Type B pancreatic cell (in vitro differentiated cells): ENCODE results near the gene PON2. TPM values are rescaled to one million over a fixed set of nuclear protein-coding genes. Genes with fewer than 3 reads are reported as not detected.

Experiments used
- DNase-seq: peaks from one replicate; pipeline ENCODE4 v3.0.0; 2021; ENCODE audit warnings: mixed read lengths; ENCODE audit not compliant: unreplicated experiment; ENCODE audit errors: extremely low spot score
- H3K27ac Mint-ChIP-seq: 2 replicates; pipeline ENCODE4 v1.8.0; 2021; ENCODE audit warnings: mild to moderate bottlenecking, mixed read lengths
- H3K27me3 Mint-ChIP-seq: 2 replicates; pipeline ENCODE4 v1.8.0; 2021; ENCODE audit warnings: mixed read lengths
- H3K36me3 Mint-ChIP-seq: 2 replicates; pipeline ENCODE4 v1.8.0; 2021; ENCODE audit warnings: mixed read lengths
- H3K4me1 Mint-ChIP-seq: one replicate; pipeline ENCODE4 v1.8.0; 2021; ENCODE audit warnings: mixed read lengths; ENCODE audit not compliant: unreplicated experiment
- H3K4me3 Mint-ChIP-seq: 2 replicates; pipeline ENCODE4 v1.8.0; 2021; ENCODE audit warnings: mild to moderate bottlenecking, mixed read lengths
- H3K9me3 Mint-ChIP-seq: 2 replicates; pipeline ENCODE4 v1.8.0; 2021; ENCODE audit warnings: mixed read lengths
- CTCF ChIP-seq: fragments of 200-600 bp; sonication (generic); conservative IDR thresholded peaks from 2 replicates; pipeline ENCODE4 v1.5.0; 2021; ENCODE audit warnings: antibody characterized with exemption, mild to moderate bottlenecking
- total RNA-seq: library from RNA; stranded (reverse); gene quantifications from 2 replicates; pipeline ENCODE4 v1.2.1, GENCODE V29; 2021; ENCODE audit warnings: low replicate concordance

The PON2 gene
- total RNA-seq, 1 donor from 2014 or later: 79.2 TPM

GRCh38 chr7:95457947-95458346 lies 23.1 kb upstream of the PON2 start:
- H3K9me3 Mint-ChIP-seq: peaks cover 21% of the 10 kb centered on the region

DNA sequence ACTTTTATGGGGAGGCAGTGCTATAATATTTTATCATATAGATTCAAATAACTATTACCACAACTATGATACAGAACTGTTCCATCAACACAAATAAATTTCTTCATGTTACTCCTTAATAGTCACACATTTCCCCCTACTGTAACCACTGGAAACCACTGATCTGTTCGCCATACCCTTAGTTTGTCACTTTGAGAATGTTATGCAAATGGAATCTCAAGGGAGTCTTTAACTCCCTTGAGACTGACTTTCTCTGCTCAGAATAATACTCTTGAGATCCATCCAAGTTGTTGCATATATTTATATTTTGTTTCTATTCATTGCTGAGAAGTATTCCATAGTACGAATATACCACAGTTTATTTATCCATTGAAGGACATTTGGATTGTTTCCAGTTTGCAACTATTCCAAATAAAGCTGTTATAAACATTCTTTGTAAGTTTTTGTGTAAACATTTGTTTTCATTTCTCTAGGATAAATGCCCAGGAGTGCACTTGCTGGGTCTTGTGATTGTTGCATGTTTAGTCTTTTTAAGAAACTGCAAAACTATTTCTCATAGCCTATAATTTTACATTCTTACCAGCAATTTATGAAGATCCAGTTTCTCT lies 19.7 kb upstream of the PON2 start:
- no peak overlapping the region for H3K4me3 Mint-ChIP-seq
- no peaks in the 10 kb centered on the region for H3K27me3 Mint-ChIP-seq
- peaks cover 12% of the 10 kb centered on the region for H3K4me1 Mint-ChIP-seq
- H3K27ac Mint-ChIP-seq: no peak overlapping the region
- H3K9me3 Mint-ChIP-seq: peaks cover 6% of the 10 kb centered on the region
- DNase-seq: no peak
- no peaks in the 10 kb centered on the region for H3K36me3 Mint-ChIP-seq
- TF ChIP-seq CTCF: no peak

More at GRCh38 chr7:95457947-95458346, 23.1 kb upstream of the PON2 start:
- no peaks in the 10 kb centered on the region for H3K27me3 Mint-ChIP-seq
- H3K4me1 Mint-ChIP-seq: peaks cover under 1% of the 10 kb centered on the region
- no peak for DNase-seq
- no peaks in the 10 kb centered on the region for H3K36me3 Mint-ChIP-seq
- no peak overlapping the region for H3K27ac Mint-ChIP-seq
- TF ChIP-seq CTCF: no peak
- no peak overlapping the region for H3K4me3 Mint-ChIP-seq

GRCh38 chr7:95446618-95447017 lies 11.8 kb upstream of the PON2 start:
- TF ChIP-seq CTCF: no peak
- Mint-ChIP-seq H3K27ac (no peak overlapping the region), H3K9me3 (no peaks in the 10 kb centered on the region), H3K36me3 (no peaks in the 10 kb centered on the region), H3K4me3 (no peak overlapping the region), H3K27me3 (no peaks in the 10 kb centered on the region), H3K4me1 (no peaks in the 10 kb centered on the region)
- DNase-seq: no peak

DNA sequence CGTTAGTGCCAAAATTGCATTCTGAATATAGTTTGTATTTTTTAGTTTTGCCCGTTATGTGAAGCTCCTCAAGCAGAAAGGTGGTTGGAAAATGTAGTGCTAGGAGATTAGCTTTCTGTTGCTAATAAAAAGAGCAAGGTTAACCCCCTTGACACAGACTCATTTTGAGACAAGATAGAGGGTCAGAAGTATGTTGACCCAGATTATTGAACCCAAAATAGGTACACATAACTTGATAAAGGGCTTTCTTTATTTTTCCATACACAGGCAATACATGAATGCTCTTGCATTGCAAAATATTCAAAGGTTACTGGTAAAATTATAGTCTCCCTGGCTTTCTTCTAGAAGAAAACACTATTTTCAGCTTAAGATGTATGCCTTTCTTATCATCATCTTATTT lies 10.0 kb upstream of the PON2 start:
- Mint-ChIP-seq H3K27ac (no peak overlapping the region), H3K27me3 (no peaks in the 10 kb centered on the region), H3K36me3 (no peaks in the 10 kb centered on the region), H3K4me1 (peaks cover 13% of the 10 kb centered on the region), H3K9me3 (no peaks in the 10 kb centered on the region), H3K4me3 (no peak overlapping the region)
- no peak for DNase-seq
- TF ChIP-seq CTCF: no peak

DNA sequence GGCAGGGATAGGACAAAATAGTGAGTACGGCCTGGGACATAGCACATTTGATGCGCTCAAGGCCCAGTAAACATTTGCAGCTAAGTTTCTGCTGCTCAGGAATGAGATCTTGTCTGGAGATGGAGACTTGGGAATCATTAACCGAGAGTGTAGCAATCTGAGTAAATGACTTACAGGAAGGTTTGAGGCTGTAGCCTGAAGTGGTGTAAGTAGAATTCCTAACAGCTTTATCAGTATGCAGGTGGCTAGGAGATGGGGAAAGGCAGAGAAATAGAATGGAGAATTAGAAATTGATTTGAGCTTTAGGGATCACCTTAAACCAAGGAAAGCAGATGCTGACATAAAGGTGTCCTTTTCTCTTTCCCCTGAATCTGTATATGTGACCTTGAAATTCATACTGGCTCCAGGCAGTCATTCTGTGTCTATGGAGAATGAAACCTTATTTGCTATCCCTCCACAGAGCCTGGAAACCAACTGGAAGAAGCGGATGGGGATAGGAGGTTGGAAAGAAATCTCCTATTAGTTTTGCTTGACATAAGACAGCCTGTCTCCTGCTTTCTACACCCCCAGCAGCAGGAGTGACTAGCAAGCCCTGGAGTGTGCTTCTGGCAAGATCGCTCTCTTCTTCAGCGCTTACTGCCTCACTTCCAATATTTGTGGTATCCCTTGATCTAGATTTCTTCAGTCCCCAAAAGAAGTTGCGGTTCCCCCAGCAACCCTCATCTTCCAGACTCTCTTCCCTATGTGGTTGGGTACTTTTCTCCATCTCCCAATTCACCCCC lies 6.4 kb upstream of the PON2 start:
- H3K4me3 Mint-ChIP-seq: no peak overlapping the region
- no peaks in the 10 kb centered on the region for H3K27me3 Mint-ChIP-seq
- no peak for DNase-seq
- peaks cover 20% of the 10 kb centered on the region for H3K4me1 Mint-ChIP-seq
- TF ChIP-seq CTCF: no peak
- H3K9me3 Mint-ChIP-seq: no peaks in the 10 kb centered on the region
- H3K27ac Mint-ChIP-seq: peak overlapping the region; percentile 58
- H3K36me3 Mint-ChIP-seq: no peaks in the 10 kb centered on the region
